GM12878 (cell line): Measurements from ENCODE around the gene ARHGEF25. TPM values are rescaled to one million over a fixed set of nuclear protein-coding genes. Genes with fewer than 3 reads are reported as not detected.

ENCODE experiments used
- ATAC-seq: fragments of 200-7000 bp; cut with Tn5 transposase; 3 replicates; pipeline ENCODE4 v1.9.1; 2020; ENCODE audit warnings: mild to moderate bottlenecking, moderate library complexity
- BruUV-seq: library from RNA; stranded (reverse); fragments of 400-500 nt; replicated peaks from 2 replicates; lab custom pipeline; 2021; lab: Mats Ljungman, UMichigan
- CTCF ChIA-PET: fragments of 300-600 bp; sonication (Branson Sonifier 250); formaldehyde crosslinking; extraction: SDS; loops from one replicate; lab custom pipeline; 2021; ENCODE audit warnings: inconsistent platforms; lab: Yijun Ruan, JAX
- POLR2A ChIA-PET: fragments of 350-600 bp; formaldehyde crosslinking; extraction: SDS; loops from one replicate; lab custom pipeline; 2021; ENCODE audit warnings: inconsistent platforms; lab: Charles Lee
- RAD21 ChIA-PET: fragments of 300-600 bp; sonication (Branson Sonifier 250); formaldehyde crosslinking; loops from one replicate; lab custom pipeline; 2023; ENCODE audit warnings: antibody characterized with exemption; ENCODE audit not compliant: unreplicated experiment; lab: Charles Lee
- SMC1A ChIA-PET: fragments of 300-600 bp; sonication (Branson Sonifier 250); formaldehyde crosslinking; loops from one replicate; lab custom pipeline; 2023; ENCODE audit not compliant: unreplicated experiment, uncharacterized antibody; lab: Charles Lee
- DNase-seq: peaks from one replicate; pipeline ENCODE4 v3.0.0-alpha.2; 2011; ENCODE audit warnings: low read depth, low spot score
- FAIRE-seq: peaks from 3 replicates; lab custom pipeline; 2011; peaks lifted over from hg19 to GRCh38; lab: Jason Lieb, UNC
- H2AFZ ChIP-seq: 2 replicates; pipeline ENCODE4 v1.6.0; 2011; ENCODE audit warnings: low read depth, low read length, control low read depth; ENCODE audit not compliant: control insufficient read depth
- H3K27ac ChIP-seq: 2 replicates; pipeline ENCODE4 v1.5.1; 2011; ENCODE audit warnings: control low read depth; ENCODE audit not compliant: control insufficient read depth, insufficient read depth
- H3K27me3 ChIP-seq, 2 experiments: replicated peaks in 1 of 2; 2 replicates each; pipeline versions ENCODE4 v1.6.0 to v1.6.1; 2011; ENCODE audit warnings: low read length in 1 of 2; ENCODE audit not compliant: control insufficient read depth in 2 of 2, insufficient read depth in 2 of 2
- H3K36me3 ChIP-seq, 2 experiments: 2 replicates each; pipeline ENCODE4 v1.5.1; 2011; ENCODE audit warnings: low read length in 1 of 2; ENCODE audit not compliant: control insufficient read depth in 2 of 2, insufficient read depth in 2 of 2
- H3K4me1 ChIP-seq: 2 replicates; pipeline ENCODE4 v1.6.1; 2011; ENCODE audit warnings: mild to moderate bottlenecking, low read length, moderate library complexity, mixed read lengths; ENCODE audit not compliant: control insufficient read depth, insufficient read depth
- H3K4me2 ChIP-seq: 2 replicates; pipeline ENCODE4 v1.6.0; 2011; ENCODE audit warnings: control low read depth; ENCODE audit not compliant: control insufficient read depth, insufficient read depth
- H3K4me3 ChIP-seq: fragments of 200-600 bp; sonication (generic); 2 replicates; pipeline ENCODE4 v1.5.1; 2016
- H3K79me2 ChIP-seq: 2 replicates; pipeline ENCODE4 v1.6.0; 2011; ENCODE audit warnings: low read length; ENCODE audit not compliant: control insufficient read depth, insufficient read depth
- H3K9ac ChIP-seq: 2 replicates; pipeline ENCODE4 v1.8.0; 2011; ENCODE audit warnings: low read length, control low read depth, mixed read lengths; ENCODE audit not compliant: control insufficient read depth, insufficient read depth
- H3K9me3 ChIP-seq: replicated peaks from 3 replicates; pipeline ENCODE4 v1.5.1; 2011; ENCODE audit warnings: mild to moderate bottlenecking, low read length; ENCODE audit not compliant: control insufficient read depth, insufficient read depth
- H4K20me1 ChIP-seq: 2 replicates; pipeline ENCODE4 v1.6.0; 2011; ENCODE audit not compliant: control insufficient read depth, insufficient read depth
- ATF3 ChIP-seq: IDR thresholded peaks from 2 replicates; pipeline ENCODE4 v1.6.1; 2011; ENCODE audit warnings: low read depth, mild to moderate bottlenecking, low read length, moderate library complexity, borderline replicate concordance; ENCODE audit errors: extremely low read depth
- BMI1 ChIP-seq: fragments of 450-650 bp; IDR thresholded peaks from 2 replicates; pipeline ENCODE4 v1.6.1; 2016; ENCODE audit warnings: mild to moderate bottlenecking, moderate library complexity, borderline replicate concordance
- CHD1 ChIP-seq: IDR thresholded peaks from 2 replicates; pipeline ENCODE4 v1.6.1; 2012; ENCODE audit warnings: low read depth, low read length, improper control_type of control experiment
- CHD4 ChIP-seq: fragments of 200-600 bp; sonication (generic); IDR thresholded peaks from 2 replicates; pipeline ENCODE4 v1.6.1; 2016; ENCODE audit warnings: mild to moderate bottlenecking
- CREM ChIP-seq: IDR thresholded peaks from 2 replicates; pipeline ENCODE4 v1.6.1; 2014; ENCODE audit warnings: antibody characterized with exemption, low read depth
- IKZF1 ChIP-seq: fragments of 450-650 bp; conservative IDR thresholded peaks from 2 replicates; pipeline ENCODE4 v1.6.1; 2017; ENCODE audit warnings: antibody characterized with exemption, mild to moderate bottlenecking
- JUNB ChIP-seq: IDR thresholded peaks from 2 replicates; pipeline ENCODE4 v1.6.1; 2016; ENCODE audit warnings: antibody characterized with exemption, mild to moderate bottlenecking
- KLF5 ChIP-seq: fragments of 450-650 bp; IDR thresholded peaks from 2 replicates; pipeline ENCODE4 v1.6.1; 2014; ENCODE audit warnings: mild to moderate bottlenecking; ENCODE audit not compliant: partially characterized antibody
- PML ChIP-seq: IDR thresholded peaks from 2 replicates; pipeline ENCODE4 v1.6.1; 2012; ENCODE audit warnings: low read length, inconsistent platforms
- RUNX3 ChIP-seq: IDR thresholded peaks from 2 replicates; pipeline ENCODE4 v1.6.1; 2012; ENCODE audit warnings: low read length, inconsistent platforms
- SIN3A ChIP-seq: IDR thresholded peaks from 2 replicates; pipeline ENCODE4 v1.6.1; 2012; ENCODE audit warnings: low read depth, low read length, improper control_type of control experiment
- SMAD1 ChIP-seq: fragments of 450-650 bp; IDR thresholded peaks from 2 replicates; pipeline ENCODE4 v1.6.1; 2018; ENCODE audit warnings: mild to moderate bottlenecking, low read depth; ENCODE audit not compliant: partially characterized antibody
- SMAD5 ChIP-seq: IDR thresholded peaks from 2 replicates; pipeline ENCODE4 v1.6.1; 2016; ENCODE audit warnings: antibody characterized with exemption, low read depth
- STAT1 ChIP-seq: fragments of 450-650 bp; conservative IDR thresholded peaks from 2 replicates; pipeline ENCODE4 v1.6.1; 2014; ENCODE audit warnings: antibody characterized with exemption, mild to moderate bottlenecking
- SUZ12 ChIP-seq: fragments of 200-600 bp; sonication (generic); IDR thresholded peaks from one replicate; pipeline ENCODE4 v1.6.1; 2018; ENCODE audit warnings: antibody characterized with exemption, mild to moderate bottlenecking; ENCODE audit not compliant: unreplicated experiment
- ZNF274 ChIP-seq: IDR thresholded peaks from one replicate; pipeline ENCODE4 v1.8.0; 2011; ENCODE audit not compliant: insufficient read length, insufficient read depth
- WGBS: methylation state at CpG from one replicate; pipeline ENCODE4 v1.1.6; 2016; ENCODE audit warnings: low lambda C conversion rate; ENCODE audit not compliant: insufficient replicate concordance, insufficient coverage; ENCODE audit errors: missing lambda C conversion rate; 5-methylcytosine and 5-hydroxymethylcytosine counted together
- in situ Hi-C: fragments of 300-500 bp; cut with MboI; formaldehyde crosslinking; loops from 9 replicates; pipeline ENCODE4 v1.14.3; 2018; ENCODE audit warnings: mixed read lengths
- intact Hi-C: fragments of 100-400 bp; cut with micrococcal nuclease; formaldehyde crosslinking; loops from one replicate; pipeline ENCODE4 v1.14.2; 2022; ENCODE audit not compliant: unreplicated experiment
- polyA plus RNA-seq, 11 experiments: library from polyadenylated mRNA; depleted of rRNA in 4 of 11; unstranded in 6 of 11; stranded (reverse) in 5 of 11; fragments of >200 nt; fragmentation: Nextera tagmentation in 4 of 11; fragmentation: Illumina TruSeq in 1 of 11; extraction: Ambion mirVana in 4 of 11; extraction: Trizol in 1 of 11; gene quantifications; 1 replicate in 1 of 11; 2 replicates in 10 of 11; pipeline versions ENCODE4 v1.2.1 to v1.2.3, GENCODE V29; 2011 to 2016; ENCODE audit warnings: inconsistent platforms in 2 of 11, missing spikeins in 2 of 11, low read depth in 1 of 11
- total RNA-seq, 4 experiments: library from RNA; depleted of rRNA in 3 of 4; stranded (reverse); fragments of >200 nt in 3 of 4; fragmentation: Illumina TruSeq in 1 of 4; extraction: Trizol in 1 of 4; gene quantifications; 2 replicates each; pipeline versions ENCODE4 v1.2.1 to v1.2.3, GENCODE V29; 2013 to 2021
- TF ChIP-seq, protein P1 (sequence below), 3 experiments: IDR thresholded peaks in 2 of 3; conservative IDR thresholded peaks in 1 of 3; 2 replicates each; pipeline ENCODE4 v1.5.1; 2011; ENCODE audit warnings: low read depth in 3 of 3, low read length in 3 of 3, mild to moderate bottlenecking in 3 of 3, control low read depth in 2 of 3, moderate library complexity in 2 of 3, inconsistent platforms in 1 of 3, mixed read lengths in 1 of 3; ENCODE audit not compliant: control insufficient read depth in 2 of 3, insufficient read depth in 1 of 3; ENCODE audit errors: extremely low read depth in 1 of 3
- TF ChIP-seq, protein P2 (sequence below): IDR thresholded peaks from 2 replicates; pipeline ENCODE4 v1.6.1; 2012; ENCODE audit warnings: low read depth, low read length, improper control_type of control experiment

Gene ARHGEF25
- total and polyA plus RNA-seq, 10 of the 15 experiments (the other 5 are each of a cell fraction or from before 2014, with no cell fraction given), result 0.08 to 4.5 (median 1.2) TPM; not detected in 3

DNA sequence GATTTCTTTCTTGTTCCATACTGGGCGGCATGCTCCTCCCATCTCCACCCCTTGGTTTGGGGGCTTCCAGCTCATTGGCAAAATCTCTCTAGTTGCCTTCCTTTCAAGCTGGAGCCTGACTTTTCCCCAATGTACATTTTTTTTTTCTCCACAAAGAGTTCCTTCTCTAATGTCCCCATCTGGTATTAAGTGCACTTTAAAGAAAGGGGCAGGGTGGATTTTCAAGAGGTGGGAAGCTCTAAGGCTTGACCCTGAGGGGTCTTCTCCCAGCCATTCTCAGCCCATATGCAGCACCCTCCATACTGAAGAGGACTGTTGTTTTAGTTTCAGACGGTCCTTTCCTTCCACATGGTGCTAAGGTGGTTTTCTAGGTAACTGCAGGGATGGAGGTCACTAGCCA, 26.1 kb upstream of the ARHGEF25 start:
- intact Hi-C loops, result loop anchor here (10.0 kb wide), 1 partner anchor 320 kb away; no protein-coding TSS in a partner anchor
- POLR2A ChIA-PET, result interaction anchor here (0.9 to 1.1 kb wide), 2 partner anchors 8 to 29 kb away, joined by 3 read pairs; no protein-coding TSS in a partner anchor

More for the DNA sequence above, 26.1 kb upstream of the ARHGEF25 start:
- H3K4me1 ChIP-seq, result no peaks in the 10 kb centered on the region
- H3K4me2 ChIP-seq, result no peak overlapping the region
- H3K9me3 ChIP-seq, result no peaks in the 10 kb centered on the region
- no peaks in the 10 kb centered on the region; a peak in 1 of 4 replicates for H3K27me3 ChIP-seq
- in situ Hi-C loops, result no loop called here
- H4K20me1 ChIP-seq, result no peaks in the 10 kb centered on the region
- H3K9ac ChIP-seq, result no peak overlapping the region
- 29% methylated on average over 2 of the region's 2 CpGs for WGBS
- SMC1A ChIA-PET, result interaction anchor here (0.9 to 3.6 kb wide), 7 partner anchors 9 to 212 kb away, joined by 3 to 16 read pairs (median 6); no protein-coding TSS in a partner anchor
- FAIRE-seq (no peak), ATAC-seq (no peak), DNase-seq (no peak)
- RAD21 ChIA-PET, result interaction anchor here (0.7 to 5.3 kb wide), 8 partner anchors 11 to 273 kb away, joined by 3 to 28 read pairs (median 3); partner anchors contain the start of gene TSPAN31
- CTCF ChIA-PET, result interaction anchor here (0.9 to 7.8 kb wide), 19 partner anchors 7 to 218 kb away, joined by 3 to 119 read pairs (median 7); partner anchors contain the start of genes B4GALNT1, GLI1, PIP4K2C and TSPAN31
- TF ChIP-seq BMI1 (no peak), ZNF274 (no peak), SUZ12 (no peak), ATF3 (no peak), CHD1 (no peak), CHD4 (no peak), KLF5 (no peak), SMAD1 (no peak), RUNX3 (no peak), JUNB (no peak), STAT1 (no peak), SMAD5 (no peak), CREM (no peak), PML (no peak), IKZF1 (no peak), SIN3A (no peak)
- TF ChIP-seq, protein P1, sequence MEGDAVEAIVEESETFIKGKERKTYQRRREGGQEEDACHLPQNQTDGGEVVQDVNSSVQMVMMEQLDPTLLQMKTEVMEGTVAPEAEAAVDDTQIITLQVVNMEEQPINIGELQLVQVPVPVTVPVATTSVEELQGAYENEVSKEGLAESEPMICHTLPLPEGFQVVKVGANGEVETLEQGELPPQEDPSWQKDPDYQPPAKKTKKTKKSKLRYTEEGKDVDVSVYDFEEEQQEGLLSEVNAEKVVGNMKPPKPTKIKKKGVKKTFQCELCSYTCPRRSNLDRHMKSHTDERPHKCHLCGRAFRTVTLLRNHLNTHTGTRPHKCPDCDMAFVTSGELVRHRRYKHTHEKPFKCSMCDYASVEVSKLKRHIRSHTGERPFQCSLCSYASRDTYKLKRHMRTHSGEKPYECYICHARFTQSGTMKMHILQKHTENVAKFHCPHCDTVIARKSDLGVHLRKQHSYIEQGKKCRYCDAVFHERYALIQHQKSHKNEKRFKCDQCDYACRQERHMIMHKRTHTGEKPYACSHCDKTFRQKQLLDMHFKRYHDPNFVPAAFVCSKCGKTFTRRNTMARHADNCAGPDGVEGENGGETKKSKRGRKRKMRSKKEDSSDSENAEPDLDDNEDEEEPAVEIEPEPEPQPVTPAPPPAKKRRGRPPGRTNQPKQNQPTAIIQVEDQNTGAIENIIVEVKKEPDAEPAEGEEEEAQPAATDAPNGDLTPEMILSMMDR (IDR thresholded peaks at IDR 0.05 in 2 of 3, conservative IDR thresholded peaks at IDR 0.05 in 1 of 3; ENCODE audit: control insufficient read depth in 2 of 3, extremely low read depth in 1 of 3, insufficient read depth in 1 of 3, low read depth in 3 of 3, low read length in 3 of 3), result no peak
- TF ChIP-seq, protein P2, sequence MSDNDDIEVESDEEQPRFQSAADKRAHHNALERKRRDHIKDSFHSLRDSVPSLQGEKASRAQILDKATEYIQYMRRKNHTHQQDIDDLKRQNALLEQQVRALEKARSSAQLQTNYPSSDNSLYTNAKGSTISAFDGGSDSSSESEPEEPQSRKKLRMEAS, result no peak
- no peak overlapping the region for H3K4me3 ChIP-seq
- no peaks in the 10 kb centered on the region for H3K79me2 ChIP-seq
- no peak overlapping the region for H3K27ac ChIP-seq
- H2AFZ ChIP-seq, result no peak overlapping the region
- no TSS peak for BruUV-seq
- no peaks in the 10 kb centered on the region for H3K36me3 ChIP-seq
